SU-DHL-6 (cell line): ENCODE results near the gene DUS1L.

Source experiments
- H2AFZ ChIP-seq: fragments of 200-600 bp; sonication (generic); 2 replicates; pipeline ENCODE4 v1.6.1; 2014; ENCODE audit warnings: low read depth, mild to moderate bottlenecking, moderate library complexity, mixed read lengths, antibody characterized with exemption, low read length; ENCODE audit not compliant: severe bottlenecking
- H3F3A ChIP-seq: fragments of 200-600 bp; shearing (Covaris generic); 2 replicates; pipeline ENCODE4 v1.6.0; 2016; ENCODE audit warnings: antibody characterized with exemption, mild to moderate bottlenecking; ENCODE audit not compliant: insufficient read depth
- H3K27ac ChIP-seq: fragments of 200-600 bp; sonication (generic); 2 replicates; pipeline ENCODE4 v1.5.1; 2016; ENCODE audit warnings: low read depth, mild to moderate bottlenecking, low read length, moderate library complexity, mixed read lengths
- H3K27me3 ChIP-seq: fragments of 200-600 bp; sonication (generic), shearing (Covaris generic); 2 replicates; pipeline ENCODE4 v1.6.0; 2014; ENCODE audit warnings: mild to moderate bottlenecking, low read length
- H3K36me3 ChIP-seq: fragments of 200-600 bp; sonication (generic); 2 replicates; pipeline ENCODE4 v1.6.1; 2014; ENCODE audit warnings: mild to moderate bottlenecking, low read length, mixed read lengths
- H3K4me2 ChIP-seq: fragments of 300-600, 200-600 bp; shearing (Covaris generic), sonication (generic); 2 replicates; pipeline ENCODE4 v1.6.0; 2014; ENCODE audit warnings: low read length, low read depth, mild to moderate bottlenecking; ENCODE audit not compliant: poor library complexity, severe bottlenecking
- H3K4me3 ChIP-seq: fragments of 200-600 bp; sonication (generic); 2 replicates; pipeline ENCODE4 v1.5.1; 2014; ENCODE audit warnings: antibody characterized with exemption, low read length, mild to moderate bottlenecking, mixed read lengths; ENCODE audit not compliant: insufficient read depth, poor library complexity, severe bottlenecking
- H3K79me2 ChIP-seq: fragments of 200-600 bp; sonication (generic); 2 replicates; pipeline ENCODE4 v1.6.1; 2014; ENCODE audit warnings: mild to moderate bottlenecking, low read length, moderate library complexity; ENCODE audit not compliant: insufficient read depth
- H3K9ac ChIP-seq: fragments of 200-600 bp; sonication (generic); 2 replicates; pipeline ENCODE4 v1.7.0; 2014; ENCODE audit warnings: mild to moderate bottlenecking, low read length
- H3K9me2 ChIP-seq: fragments of 200-600 bp; sonication (generic); replicated peaks from 2 replicates; pipeline ENCODE4 v1.6.1; 2014; ENCODE audit warnings: low read length; ENCODE audit not compliant: insufficient read depth
- H3K9me3 ChIP-seq: fragments of 200-600 bp; sonication (generic); 2 replicates; pipeline ENCODE4 v1.6.1; 2014; ENCODE audit warnings: low read length, mixed read lengths; ENCODE audit not compliant: insufficient read depth
- H4K20me1 ChIP-seq: fragments of 200-600 bp; sonication (generic); 2 replicates; pipeline ENCODE4 v1.6.1; 2014; ENCODE audit warnings: low read depth, mild to moderate bottlenecking, antibody characterized with exemption, low read length, moderate library complexity, mixed read lengths
- EZH2phosphoT487 ChIP-seq: fragments of 200-600 bp; sonication (generic), shearing (Covaris generic); conservative IDR thresholded peaks from 2 replicates; pipeline ENCODE4 v1.6.1; 2018; ENCODE audit warnings: mild to moderate bottlenecking, antibody characterized with exemption, low read length, moderate library complexity, mixed read lengths
- TF ChIP-seq, protein P1 (sequence below): fragments of 200-600 bp; sonication (generic); IDR thresholded peaks from one replicate; pipeline ENCODE4 v1.5.1; 2017; ENCODE audit warnings: antibody characterized with exemption, mild to moderate bottlenecking, low read length, moderate library complexity; ENCODE audit not compliant: insufficient read depth, poor library complexity, severe bottlenecking

The DUS1L gene

GRCh38 chr17:82062076-82062983, 3.3 kb downstream of the DUS1L start:
- TF ChIP-seq, protein P1, sequence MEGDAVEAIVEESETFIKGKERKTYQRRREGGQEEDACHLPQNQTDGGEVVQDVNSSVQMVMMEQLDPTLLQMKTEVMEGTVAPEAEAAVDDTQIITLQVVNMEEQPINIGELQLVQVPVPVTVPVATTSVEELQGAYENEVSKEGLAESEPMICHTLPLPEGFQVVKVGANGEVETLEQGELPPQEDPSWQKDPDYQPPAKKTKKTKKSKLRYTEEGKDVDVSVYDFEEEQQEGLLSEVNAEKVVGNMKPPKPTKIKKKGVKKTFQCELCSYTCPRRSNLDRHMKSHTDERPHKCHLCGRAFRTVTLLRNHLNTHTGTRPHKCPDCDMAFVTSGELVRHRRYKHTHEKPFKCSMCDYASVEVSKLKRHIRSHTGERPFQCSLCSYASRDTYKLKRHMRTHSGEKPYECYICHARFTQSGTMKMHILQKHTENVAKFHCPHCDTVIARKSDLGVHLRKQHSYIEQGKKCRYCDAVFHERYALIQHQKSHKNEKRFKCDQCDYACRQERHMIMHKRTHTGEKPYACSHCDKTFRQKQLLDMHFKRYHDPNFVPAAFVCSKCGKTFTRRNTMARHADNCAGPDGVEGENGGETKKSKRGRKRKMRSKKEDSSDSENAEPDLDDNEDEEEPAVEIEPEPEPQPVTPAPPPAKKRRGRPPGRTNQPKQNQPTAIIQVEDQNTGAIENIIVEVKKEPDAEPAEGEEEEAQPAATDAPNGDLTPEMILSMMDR, result no peak
- TF ChIP-seq EZH2phosphoT487, result no peak
- no peak overlapping the region for H3K4me3 ChIP-seq
- H3K9me2 ChIP-seq, result no peaks in the 10 kb centered on the region
- no peaks in the 10 kb centered on the region for H3F3A ChIP-seq
- H3K9ac ChIP-seq, result no peak overlapping the region
- no peaks in the 10 kb centered on the region for H4K20me1 ChIP-seq
- no peaks in the 10 kb centered on the region for H3K27me3 ChIP-seq
- no peak overlapping the region for H3K4me2 ChIP-seq
- no peak overlapping the region for H3K27ac ChIP-seq
- H3K36me3 ChIP-seq, result no peaks in the 10 kb centered on the region
- no peaks in the 10 kb centered on the region for H3K9me3 ChIP-seq
- H2AFZ ChIP-seq, result no peak overlapping the region
- peaks cover 8% of the 10 kb centered on the region; the same call in 1 of the 2 replicates for H3K79me2 ChIP-seq

- H3K9me2 ChIP-seq, result no peaks in the 10 kb centered on the region
- no peak for TF ChIP-seq EZH2phosphoT487
- TF ChIP-seq, protein P1, result no peak
- H3K27me3 ChIP-seq, result no peaks in the 10 kb centered on the region
- H3K79me2 ChIP-seq, result peaks cover 8% of the 10 kb centered on the region; the same call in 1 of the 2 replicates
- H4K20me1 ChIP-seq, result no peaks in the 10 kb centered on the region
- H3K27ac ChIP-seq, result no peak overlapping the region
- no peaks in the 10 kb centered on the region for H3K36me3 ChIP-seq
- H3K9me3 ChIP-seq, result no peaks in the 10 kb centered on the region
- H2AFZ ChIP-seq, result no peak overlapping the region
- H3K9ac ChIP-seq, result no peak overlapping the region
- no peak overlapping the region for H3K4me3 ChIP-seq
- H3F3A ChIP-seq, result no peaks in the 10 kb centered on the region
- H3K4me2 ChIP-seq, result no peak overlapping the region
Observed at GRCh38 chr17:82061047-82061925, 4.3 kb downstream of the DUS1L start.

DNA sequence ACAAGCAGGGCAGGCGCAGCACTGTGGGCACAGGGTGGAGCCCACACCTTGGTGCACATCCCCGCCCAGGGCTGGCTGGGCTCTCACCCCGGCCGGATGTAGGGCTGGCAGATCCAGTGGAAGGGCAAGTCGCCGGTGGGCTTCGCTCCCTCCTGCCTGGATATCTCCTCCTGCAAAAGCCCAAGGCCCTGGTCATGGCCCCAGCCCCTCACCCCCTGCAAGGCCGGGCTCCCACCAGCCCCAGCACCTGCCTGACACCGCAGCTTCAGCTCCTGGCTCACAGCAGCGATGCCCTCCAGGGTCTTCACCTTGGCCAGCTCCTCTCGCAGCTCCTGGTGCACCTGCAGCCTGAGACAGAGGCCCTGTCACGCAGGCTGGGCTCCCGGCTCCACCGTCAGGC, 5.0 kb downstream of the DUS1L start:
- Histone ChIP-seq H4K20me1 (no peaks in the 10 kb centered on the region), H3K36me3 (no peaks in the 10 kb centered on the region), H3K27me3 (no peaks in the 10 kb centered on the region), H3K4me2 (no peak overlapping the region), H3K4me3 (no peak overlapping the region), H3K9me3 (no peaks in the 10 kb centered on the region), H3K27ac (no peak overlapping the region), H2AFZ (no peak overlapping the region), H3K79me2 (peaks cover 8% of the 10 kb centered on the region; the same call in 1 of the 2 replicates), H3K9me2 (no peaks in the 10 kb centered on the region), H3K9ac (no peak overlapping the region), H3F3A (no peaks in the 10 kb centered on the region)
- TF ChIP-seq, protein P1, result no peak
